ENCODE measurements around the gene NCOA7.

DNA sequence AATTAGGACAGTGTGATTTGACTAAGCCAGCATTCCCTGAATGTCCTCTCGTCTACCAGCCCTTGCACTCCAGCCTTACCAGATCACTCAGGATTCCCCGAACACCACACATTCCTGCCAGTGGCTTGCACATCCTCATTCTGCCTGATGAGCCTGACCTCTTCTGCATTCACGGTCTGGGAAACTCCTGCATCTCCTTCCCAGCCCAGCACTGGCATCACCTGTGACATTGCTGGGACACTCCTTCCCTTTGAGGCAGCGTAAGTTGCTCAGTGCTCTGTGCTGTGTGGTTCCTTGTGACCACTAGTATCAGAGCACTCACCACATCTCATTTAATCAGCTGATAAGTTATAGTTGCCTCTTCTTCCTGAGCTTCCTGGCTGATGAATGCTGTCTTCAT, 17.3 kb downstream of the NCOA7 start:
- TF ChIP-seq, protein P1, sequence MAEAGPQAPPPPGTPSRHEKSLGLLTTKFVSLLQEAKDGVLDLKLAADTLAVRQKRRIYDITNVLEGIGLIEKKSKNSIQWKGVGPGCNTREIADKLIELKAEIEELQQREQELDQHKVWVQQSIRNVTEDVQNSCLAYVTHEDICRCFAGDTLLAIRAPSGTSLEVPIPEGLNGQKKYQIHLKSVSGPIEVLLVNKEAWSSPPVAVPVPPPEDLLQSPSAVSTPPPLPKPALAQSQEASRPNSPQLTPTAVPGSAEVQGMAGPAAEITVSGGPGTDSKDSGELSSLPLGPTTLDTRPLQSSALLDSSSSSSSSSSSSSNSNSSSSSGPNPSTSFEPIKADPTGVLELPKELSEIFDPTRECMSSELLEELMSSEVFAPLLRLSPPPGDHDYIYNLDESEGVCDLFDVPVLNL (CRISPR knock-in tag; IDR thresholded peaks at IDR 0.05; ENCODE audit: borderline replicate concordance, low read depth), result no peak
- TF ChIP-seq, protein P2, sequence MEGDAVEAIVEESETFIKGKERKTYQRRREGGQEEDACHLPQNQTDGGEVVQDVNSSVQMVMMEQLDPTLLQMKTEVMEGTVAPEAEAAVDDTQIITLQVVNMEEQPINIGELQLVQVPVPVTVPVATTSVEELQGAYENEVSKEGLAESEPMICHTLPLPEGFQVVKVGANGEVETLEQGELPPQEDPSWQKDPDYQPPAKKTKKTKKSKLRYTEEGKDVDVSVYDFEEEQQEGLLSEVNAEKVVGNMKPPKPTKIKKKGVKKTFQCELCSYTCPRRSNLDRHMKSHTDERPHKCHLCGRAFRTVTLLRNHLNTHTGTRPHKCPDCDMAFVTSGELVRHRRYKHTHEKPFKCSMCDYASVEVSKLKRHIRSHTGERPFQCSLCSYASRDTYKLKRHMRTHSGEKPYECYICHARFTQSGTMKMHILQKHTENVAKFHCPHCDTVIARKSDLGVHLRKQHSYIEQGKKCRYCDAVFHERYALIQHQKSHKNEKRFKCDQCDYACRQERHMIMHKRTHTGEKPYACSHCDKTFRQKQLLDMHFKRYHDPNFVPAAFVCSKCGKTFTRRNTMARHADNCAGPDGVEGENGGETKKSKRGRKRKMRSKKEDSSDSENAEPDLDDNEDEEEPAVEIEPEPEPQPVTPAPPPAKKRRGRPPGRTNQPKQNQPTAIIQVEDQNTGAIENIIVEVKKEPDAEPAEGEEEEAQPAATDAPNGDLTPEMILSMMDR (IDR thresholded peaks at IDR 0.05), result no peak
- TF ChIP-seq, protein P3, sequence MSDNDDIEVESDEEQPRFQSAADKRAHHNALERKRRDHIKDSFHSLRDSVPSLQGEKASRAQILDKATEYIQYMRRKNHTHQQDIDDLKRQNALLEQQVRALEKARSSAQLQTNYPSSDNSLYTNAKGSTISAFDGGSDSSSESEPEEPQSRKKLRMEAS (CRISPR knock-in tag; IDR thresholded peaks at IDR 0.05), result no peak
- TF ChIP-seq ELF4 (CRISPR knock-in tag; IDR thresholded peaks at IDR 0.05; ENCODE audit: low read depth) (no peak), TEAD4 (CRISPR knock-in tag; IDR thresholded peaks at IDR 0.05) (no peak), JUN (CRISPR knock-in tag; IDR thresholded peaks at IDR 0.05) (no peak), TCF7 (CRISPR knock-in tag; IDR thresholded peaks at IDR 0.05; ENCODE audit: low read depth) (no peak), ZNF121 (CRISPR knock-in tag; IDR thresholded peaks at IDR 0.05) (no peak), FOXP1 (CRISPR knock-in tag; IDR thresholded peaks at IDR 0.05; ENCODE audit: borderline replicate concordance) (no peak), CREB1 (CRISPR knock-in tag; IDR thresholded peaks at IDR 0.05) (no peak)
- TF ChIP-seq, protein P4, sequence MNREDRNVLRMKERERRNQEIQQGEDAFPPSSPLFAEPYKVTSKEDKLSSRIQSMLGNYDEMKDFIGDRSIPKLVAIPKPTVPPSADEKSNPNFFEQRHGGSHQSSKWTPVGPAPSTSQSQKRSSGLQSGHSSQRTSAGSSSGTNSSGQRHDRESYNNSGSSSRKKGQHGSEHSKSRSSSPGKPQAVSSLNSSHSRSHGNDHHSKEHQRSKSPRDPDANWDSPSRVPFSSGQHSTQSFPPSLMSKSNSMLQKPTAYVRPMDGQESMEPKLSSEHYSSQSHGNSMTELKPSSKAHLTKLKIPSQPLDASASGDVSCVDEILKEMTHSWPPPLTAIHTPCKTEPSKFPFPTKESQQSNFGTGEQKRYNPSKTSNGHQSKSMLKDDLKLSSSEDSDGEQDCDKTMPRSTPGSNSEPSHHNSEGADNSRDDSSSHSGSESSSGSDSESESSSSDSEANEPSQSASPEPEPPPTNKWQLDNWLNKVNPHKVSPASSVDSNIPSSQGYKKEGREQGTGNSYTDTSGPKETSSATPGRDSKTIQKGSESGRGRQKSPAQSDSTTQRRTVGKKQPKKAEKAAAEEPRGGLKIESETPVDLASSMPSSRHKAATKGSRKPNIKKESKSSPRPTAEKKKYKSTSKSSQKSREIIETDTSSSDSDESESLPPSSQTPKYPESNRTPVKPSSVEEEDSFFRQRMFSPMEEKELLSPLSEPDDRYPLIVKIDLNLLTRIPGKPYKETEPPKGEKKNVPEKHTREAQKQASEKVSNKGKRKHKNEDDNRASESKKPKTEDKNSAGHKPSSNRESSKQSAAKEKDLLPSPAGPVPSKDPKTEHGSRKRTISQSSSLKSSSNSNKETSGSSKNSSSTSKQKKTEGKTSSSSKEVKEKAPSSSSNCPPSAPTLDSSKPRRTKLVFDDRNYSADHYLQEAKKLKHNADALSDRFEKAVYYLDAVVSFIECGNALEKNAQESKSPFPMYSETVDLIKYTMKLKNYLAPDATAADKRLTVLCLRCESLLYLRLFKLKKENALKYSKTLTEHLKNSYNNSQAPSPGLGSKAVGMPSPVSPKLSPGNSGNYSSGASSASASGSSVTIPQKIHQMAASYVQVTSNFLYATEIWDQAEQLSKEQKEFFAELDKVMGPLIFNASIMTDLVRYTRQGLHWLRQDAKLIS (CRISPR knock-in tag; IDR thresholded peaks at IDR 0.05; ENCODE audit: borderline replicate concordance), result no peak
- TF ChIP-seq, protein P5, sequence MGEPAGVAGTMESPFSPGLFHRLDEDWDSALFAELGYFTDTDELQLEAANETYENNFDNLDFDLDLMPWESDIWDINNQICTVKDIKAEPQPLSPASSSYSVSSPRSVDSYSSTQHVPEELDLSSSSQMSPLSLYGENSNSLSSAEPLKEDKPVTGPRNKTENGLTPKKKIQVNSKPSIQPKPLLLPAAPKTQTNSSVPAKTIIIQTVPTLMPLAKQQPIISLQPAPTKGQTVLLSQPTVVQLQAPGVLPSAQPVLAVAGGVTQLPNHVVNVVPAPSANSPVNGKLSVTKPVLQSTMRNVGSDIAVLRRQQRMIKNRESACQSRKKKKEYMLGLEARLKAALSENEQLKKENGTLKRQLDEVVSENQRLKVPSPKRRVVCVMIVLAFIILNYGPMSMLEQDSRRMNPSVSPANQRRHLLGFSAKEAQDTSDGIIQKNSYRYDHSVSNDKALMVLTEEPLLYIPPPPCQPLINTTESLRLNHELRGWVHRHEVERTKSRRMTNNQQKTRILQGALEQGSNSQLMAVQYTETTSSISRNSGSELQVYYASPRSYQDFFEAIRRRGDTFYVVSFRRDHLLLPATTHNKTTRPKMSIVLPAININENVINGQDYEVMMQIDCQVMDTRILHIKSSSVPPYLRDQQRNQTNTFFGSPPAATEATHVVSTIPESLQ (CRISPR knock-in tag; IDR thresholded peaks at IDR 0.05), result no peak
- TF ChIP-seq, protein P6, sequence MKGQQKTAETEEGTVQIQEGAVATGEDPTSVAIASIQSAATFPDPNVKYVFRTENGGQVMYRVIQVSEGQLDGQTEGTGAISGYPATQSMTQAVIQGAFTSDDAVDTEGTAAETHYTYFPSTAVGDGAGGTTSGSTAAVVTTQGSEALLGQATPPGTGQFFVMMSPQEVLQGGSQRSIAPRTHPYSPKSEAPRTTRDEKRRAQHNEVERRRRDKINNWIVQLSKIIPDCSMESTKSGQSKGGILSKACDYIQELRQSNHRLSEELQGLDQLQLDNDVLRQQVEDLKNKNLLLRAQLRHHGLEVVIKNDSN (CRISPR knock-in tag; IDR thresholded peaks at IDR 0.05), result no peak
